HG02981 (cell line): Measurements from ENCODE around the gene DET1.

Experiments used
- ATAC-seq: cut with Tn5 transposase; IDR thresholded peaks from one replicate; pipeline ENCODE4 v1.9.1; 2021; ENCODE audit warnings: mild to moderate bottlenecking, moderate library complexity; ENCODE audit not compliant: unreplicated experiment

The DET1 gene

GRCh38 chr15:88467935-88468528 is 78.4 kb downstream of the DET1 start:
- no peak for ATAC-seq

GRCh38 chr15:88467073-88467934 is 79.2 kb downstream of the DET1 start, which contains the start of the genes MRPL46 and MRPS11:
TSS of gene MRPL46 (minus strand) at chr15:88467388. CDS start at chr15:88467377, 11 bp downstream.
TSS of gene MRPS11 (plus strand) at chr15:88467708. CDS start at chr15:88467718, 10 bp downstream.
- peak; percentile 82 for ATAC-seq

- ATAC-seq: no peak
Observed at GRCh38 chr15:88465633-88466224, 80.8 kb downstream of the DET1 start.

GRCh38 chr15:88463870-88464532 is 82.5 kb downstream of the DET1 start:
- ATAC-seq: no peak
